BLaER1 (cell line): ENCODE measurements around the gene DQX1.

Experiments
- H3K27ac ChIP-seq: shearing (Covaris generic); formaldehyde crosslinking; 2 replicates; pipeline ENCODE4 v1.8.1; 2022
- H3K27me3 ChIP-seq: shearing (Covaris generic); formaldehyde crosslinking; 2 replicates; pipeline ENCODE4 v1.8.1; 2022
- H3K36me3 ChIP-seq: shearing (Covaris generic); formaldehyde crosslinking; 2 replicates; pipeline ENCODE4 v1.8.1; 2022
- H3K4me1 ChIP-seq: shearing (Covaris generic); formaldehyde crosslinking; 2 replicates; pipeline ENCODE4 v1.8.1; 2022
- H3K4me2 ChIP-seq: shearing (Covaris generic); formaldehyde crosslinking; 2 replicates; pipeline ENCODE4 v1.8.1; 2022
- H3K4me3 ChIP-seq: shearing (Covaris generic); formaldehyde crosslinking; 2 replicates; pipeline ENCODE4 v1.8.1; 2022
- H3K9ac ChIP-seq: shearing (Covaris generic); formaldehyde crosslinking; 2 replicates; pipeline ENCODE4 v1.8.1; 2022
- H3K9me3 ChIP-seq: shearing (Covaris generic); formaldehyde crosslinking; 2 replicates; pipeline ENCODE4 v1.8.1; 2022
- H4K20me1 ChIP-seq: shearing (Covaris generic); formaldehyde crosslinking; 2 replicates; pipeline ENCODE4 v1.8.1; 2022
- Cebpa-rat ChIP-seq: shearing (Covaris generic); IDR thresholded peaks from 2 replicates; pipeline ENCODE4 v1.8.1; 2022

DQX1 gene

DNA sequence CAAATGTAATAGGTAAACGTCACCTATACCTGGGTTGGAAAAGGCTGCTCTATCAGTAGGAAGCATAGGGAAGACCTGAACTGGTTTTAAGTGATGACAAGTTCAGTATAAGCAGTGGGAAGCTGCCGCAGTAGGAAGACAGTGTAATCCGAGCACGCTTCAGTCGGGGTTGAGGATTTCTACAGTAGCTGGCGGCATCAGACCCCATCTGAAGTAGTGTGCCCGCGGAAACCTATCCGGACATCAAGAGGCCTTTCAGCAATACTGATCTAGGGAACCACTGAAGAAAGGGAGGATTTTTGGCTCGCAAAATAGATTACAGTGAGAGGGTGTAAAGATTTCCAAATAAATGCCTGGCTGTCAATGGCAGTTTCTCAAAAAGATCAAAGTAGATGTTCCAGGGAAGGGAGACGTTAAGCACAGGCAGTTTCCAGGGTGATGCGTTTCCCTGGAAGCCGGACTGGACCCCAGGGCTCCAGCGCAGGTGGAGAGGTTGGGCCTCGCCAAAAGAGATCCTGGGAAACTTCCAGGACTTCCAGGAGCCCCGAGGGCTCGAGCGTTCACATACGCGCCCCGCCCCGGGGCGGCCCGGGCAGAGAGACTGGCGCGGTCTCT is 22.4 kb upstream of the DQX1 start:
- no peak overlapping the region for H3K9ac ChIP-seq
- H3K36me3 ChIP-seq = peaks cover 8% of the 10 kb centered on the region; the same call in 1 of the 2 replicates
- peaks cover 20% of the 10 kb centered on the region for H3K9me3 ChIP-seq
- no peaks in the 10 kb centered on the region for H4K20me1 ChIP-seq
- no peak overlapping the region for H3K27ac ChIP-seq
- peaks cover 67% of the 10 kb centered on the region for H3K27me3 ChIP-seq
- H3K4me1 ChIP-seq = peaks cover 20% of the 10 kb centered on the region
- H3K4me2 ChIP-seq = no peak overlapping the region
- TF ChIP-seq Cebpa-rat = no peak
- H3K4me3 ChIP-seq = peak overlapping the region; percentile 39; the same call in 1 of the 2 replicates

DNA sequence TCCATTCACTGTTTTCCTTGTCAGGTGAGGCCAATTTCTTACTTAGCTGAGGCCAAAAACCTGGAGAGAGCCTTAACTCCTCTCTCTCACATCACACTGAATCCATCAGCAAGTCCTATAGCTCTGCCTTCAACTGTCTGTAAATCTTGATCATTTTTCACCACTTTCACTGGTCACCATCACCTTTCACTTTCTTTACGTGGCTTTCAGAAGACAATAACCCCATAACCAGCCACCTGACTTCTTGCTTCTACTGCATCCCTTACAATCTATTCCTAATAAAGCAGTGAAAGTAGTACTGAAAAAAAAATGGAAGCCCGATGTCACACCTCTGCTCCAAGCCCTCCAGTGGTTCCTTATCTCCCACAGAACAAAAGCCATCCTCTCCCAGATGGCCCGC is 20.0 kb upstream of the DQX1 start:
- Histone ChIP-seq H4K20me1 (no peaks in the 10 kb centered on the region), H3K9me3 (peaks cover 20% of the 10 kb centered on the region), H3K9ac (no peak overlapping the region), H3K4me1 (no peaks in the 10 kb centered on the region), H3K4me3 (no peak overlapping the region), H3K27ac (no peak overlapping the region), H3K4me2 (no peak overlapping the region), H3K36me3 (peaks cover 8% of the 10 kb centered on the region; the same call in 1 of the 2 replicates), H3K27me3 (peaks cover 59% of the 10 kb centered on the region)
- no peak for TF ChIP-seq Cebpa-rat

DNA sequence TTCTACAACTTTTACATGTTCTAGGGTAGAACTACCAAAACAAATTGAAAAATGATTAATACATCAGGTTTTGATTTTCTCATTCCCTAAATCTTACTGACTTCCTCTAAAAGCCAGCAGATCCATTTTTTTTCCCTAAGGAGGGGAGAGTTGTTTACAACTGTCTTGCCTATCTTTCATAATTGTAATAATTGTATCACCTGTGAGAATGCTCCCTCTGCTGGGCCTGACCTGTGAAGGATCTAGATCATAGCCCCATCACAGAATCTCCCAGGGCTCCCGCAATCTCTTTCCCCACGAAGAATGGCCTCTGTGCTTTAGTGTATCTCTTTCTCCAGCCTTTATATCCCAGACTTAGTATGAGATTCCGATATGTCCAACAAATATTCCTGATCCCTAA is 18.6 kb upstream of the DQX1 start:
- Histone ChIP-seq H4K20me1 (no peaks in the 10 kb centered on the region), H3K27me3 (peaks cover 45% of the 10 kb centered on the region), H3K4me3 (no peak overlapping the region), H3K4me2 (no peak overlapping the region), H3K4me1 (no peaks in the 10 kb centered on the region), H3K27ac (no peak overlapping the region), H3K9ac (no peak overlapping the region), H3K36me3 (peaks cover 8% of the 10 kb centered on the region; the same call in 1 of the 2 replicates), H3K9me3 (peaks cover 15% of the 10 kb centered on the region)
- TF ChIP-seq Cebpa-rat = no peak

DNA sequence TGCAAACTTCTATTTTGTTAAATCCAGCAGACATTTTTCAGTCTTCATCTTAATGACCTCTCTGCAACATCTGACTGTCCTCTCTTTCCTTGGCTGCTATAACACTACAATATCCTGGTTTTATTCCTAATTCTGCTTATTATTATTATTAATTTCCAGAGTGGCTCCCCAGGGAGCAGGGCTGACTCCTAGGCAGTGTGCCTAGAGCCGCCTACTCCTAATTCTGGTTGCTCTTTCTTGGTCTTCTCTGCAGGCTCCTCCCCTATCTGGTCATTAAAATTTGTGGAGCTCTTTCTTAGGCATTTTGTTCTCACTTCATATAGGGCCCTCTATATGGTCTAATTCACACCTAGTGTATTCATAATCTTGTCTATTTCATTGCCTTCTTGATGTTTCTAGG is 16.9 kb upstream of the DQX1 start:
- H3K4me1 ChIP-seq = peaks cover 7% of the 10 kb centered on the region
- no peak overlapping the region for H3K27ac ChIP-seq
- no peaks in the 10 kb centered on the region for H3K9me3 ChIP-seq
- no peak overlapping the region for H3K9ac ChIP-seq
- H3K4me3 ChIP-seq = no peak overlapping the region
- H3K4me2 ChIP-seq = no peak overlapping the region
- no peak for TF ChIP-seq Cebpa-rat
- peaks cover 29% of the 10 kb centered on the region for H3K27me3 ChIP-seq
- H3K36me3 ChIP-seq = no peaks in the 10 kb centered on the region
- H4K20me1 ChIP-seq = no peaks in the 10 kb centered on the region

DNA sequence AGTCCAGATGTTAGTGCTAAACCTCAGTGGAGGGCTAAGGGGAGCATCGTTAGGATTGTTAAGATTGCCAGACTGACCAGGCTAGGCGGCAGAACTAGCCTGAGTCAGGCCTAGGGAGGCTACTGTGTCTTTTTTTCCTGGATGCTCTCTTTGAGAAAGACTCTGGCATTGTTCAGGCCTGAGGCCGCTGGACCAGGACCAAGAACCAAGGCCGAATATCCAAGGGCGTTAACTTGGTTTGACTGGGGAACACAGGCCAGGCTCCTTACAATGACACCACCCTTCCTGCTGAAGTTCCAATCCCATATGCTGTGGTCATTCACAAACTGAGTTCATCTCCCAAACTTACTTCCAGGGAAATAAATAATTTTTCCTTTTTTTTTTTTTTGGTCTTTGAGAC is 14.3 kb upstream of the DQX1 start:
- Histone ChIP-seq H3K4me3 (no peak overlapping the region), H3K4me1 (peaks cover 7% of the 10 kb centered on the region), H3K9me3 (no peaks in the 10 kb centered on the region), H3K9ac (no peak overlapping the region), H4K20me1 (no peaks in the 10 kb centered on the region), H3K36me3 (no peaks in the 10 kb centered on the region), H3K27me3 (peaks cover 2% of the 10 kb centered on the region; the same call in 1 of the 2 replicates), H3K27ac (no peak overlapping the region), H3K4me2 (no peak overlapping the region)
- TF ChIP-seq Cebpa-rat = no peak

DNA sequence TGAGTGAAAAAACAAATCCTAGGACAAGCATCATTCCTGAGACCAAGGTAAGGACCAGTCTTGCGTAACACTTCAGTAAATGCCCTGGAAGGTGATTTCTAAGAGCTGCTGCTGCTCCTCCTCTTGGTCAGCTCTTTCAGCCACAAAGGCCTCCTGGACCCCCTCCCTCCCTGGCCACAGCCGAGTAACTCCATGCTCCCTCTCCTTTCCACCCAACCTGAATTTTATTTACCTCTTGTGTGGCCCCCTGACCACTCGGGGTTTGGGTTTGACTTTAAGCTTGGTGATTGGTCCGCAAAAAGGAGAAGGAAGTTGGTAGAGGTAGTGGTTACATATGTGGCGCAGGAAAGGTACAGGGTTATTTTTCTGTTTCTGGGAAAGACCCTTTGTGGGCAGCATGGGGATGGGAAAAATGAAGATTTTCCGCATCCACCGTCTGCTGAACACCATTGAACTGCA is 12.9 kb upstream of the DQX1 start:
- Histone ChIP-seq H3K4me1 (peaks cover 7% of the 10 kb centered on the region), H3K27me3 (no peaks in the 10 kb centered on the region), H3K4me3 (no peak overlapping the region), H3K27ac (no peak overlapping the region), H3K9ac (no peak overlapping the region), H3K36me3 (peaks cover 10% of the 10 kb centered on the region), H3K9me3 (no peaks in the 10 kb centered on the region), H4K20me1 (no peaks in the 10 kb centered on the region), H3K4me2 (peak overlapping the region; percentile 45)
- TF ChIP-seq Cebpa-rat = 0 out of 2 replicates have a peak, but pooled peaks have one; percentile 36

DNA sequence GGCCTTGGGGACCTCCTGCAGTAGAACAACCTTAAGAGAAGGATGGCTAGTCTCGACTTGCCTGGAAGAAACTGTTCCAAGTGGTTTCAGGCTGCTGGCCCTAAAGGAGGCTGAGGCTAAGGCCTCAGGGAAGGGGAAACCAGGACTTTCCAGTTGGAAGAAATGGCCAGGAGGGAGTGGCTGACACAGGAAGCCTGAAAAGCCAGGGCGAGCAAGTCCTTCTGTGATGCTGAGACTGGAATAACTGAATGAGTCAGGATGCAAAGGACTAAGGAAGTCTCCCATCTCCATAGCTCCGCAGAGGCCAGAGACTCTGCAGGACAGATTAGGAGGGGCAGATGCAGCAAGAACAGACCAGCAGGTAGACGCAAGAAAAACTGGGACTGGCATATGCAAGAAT is 11.1 kb upstream of the DQX1 start:
- Histone ChIP-seq H4K20me1 (peaks cover 6% of the 10 kb centered on the region; the same call in 1 of the 2 replicates), H3K27ac (no peak overlapping the region)

DNA sequence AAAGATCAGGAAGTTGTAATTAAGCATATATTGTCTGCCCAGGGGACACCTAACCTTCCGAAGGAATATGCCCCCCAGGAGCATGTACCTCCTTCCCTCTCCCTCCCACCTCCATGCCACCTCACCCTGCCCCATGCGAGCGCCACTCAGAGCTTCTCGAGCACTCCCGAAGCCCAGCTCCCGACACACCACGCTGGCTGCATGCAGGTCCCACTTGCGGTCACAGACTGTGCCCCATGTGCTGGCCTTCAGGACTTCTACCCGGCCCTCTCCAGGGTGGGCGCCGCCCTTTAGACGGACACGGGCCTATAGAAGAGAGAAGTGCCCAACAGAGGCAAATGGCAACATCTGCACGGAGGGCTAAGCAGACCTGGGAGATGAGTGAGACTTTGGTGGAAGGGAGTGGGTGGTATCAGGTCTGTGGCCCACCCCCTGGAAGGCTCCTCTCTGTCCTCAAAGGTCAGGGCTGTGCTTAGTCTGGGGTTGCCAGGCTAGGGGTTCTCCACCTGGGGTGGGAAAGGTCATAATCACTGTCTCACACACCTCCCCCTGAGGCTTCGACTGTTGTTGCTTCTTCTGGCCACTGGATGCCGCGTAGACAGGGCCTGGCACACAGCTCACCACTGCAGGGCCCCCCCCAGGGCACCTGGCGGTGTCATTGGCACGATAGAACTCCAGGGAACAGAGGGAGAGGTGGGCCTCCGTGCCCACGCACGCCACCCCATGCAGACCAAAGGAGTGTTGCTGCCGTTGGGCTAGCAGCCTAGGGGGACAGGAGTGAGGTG is 10.3 kb upstream of the DQX1 start:
- Histone ChIP-seq H3K36me3 (peaks cover 26% of the 10 kb centered on the region), H3K4me3 (no peak overlapping the region), H3K4me2 (no peak overlapping the region), H3K4me1 (peaks cover 21% of the 10 kb centered on the region), H3K9me3 (no peaks in the 10 kb centered on the region), H3K27me3 (no peaks in the 10 kb centered on the region), H4K20me1 (peaks cover 14% of the 10 kb centered on the region; the same call in 1 of the 2 replicates), H3K27ac (no peak overlapping the region), H3K9ac (no peak overlapping the region)
- TF ChIP-seq Cebpa-rat = no peak

More for the DNA sequence above, 11.1 kb upstream of the DQX1 start:
- peaks cover 26% of the 10 kb centered on the region for H3K36me3 ChIP-seq
- TF ChIP-seq Cebpa-rat = no peak
- peaks cover 13% of the 10 kb centered on the region for H3K4me1 ChIP-seq
- H3K4me3 ChIP-seq = no peak overlapping the region
- H3K9me3 ChIP-seq = no peaks in the 10 kb centered on the region
- no peak overlapping the region for H3K9ac ChIP-seq
- H3K27me3 ChIP-seq = no peaks in the 10 kb centered on the region
- no peak overlapping the region for H3K4me2 ChIP-seq

DNA sequence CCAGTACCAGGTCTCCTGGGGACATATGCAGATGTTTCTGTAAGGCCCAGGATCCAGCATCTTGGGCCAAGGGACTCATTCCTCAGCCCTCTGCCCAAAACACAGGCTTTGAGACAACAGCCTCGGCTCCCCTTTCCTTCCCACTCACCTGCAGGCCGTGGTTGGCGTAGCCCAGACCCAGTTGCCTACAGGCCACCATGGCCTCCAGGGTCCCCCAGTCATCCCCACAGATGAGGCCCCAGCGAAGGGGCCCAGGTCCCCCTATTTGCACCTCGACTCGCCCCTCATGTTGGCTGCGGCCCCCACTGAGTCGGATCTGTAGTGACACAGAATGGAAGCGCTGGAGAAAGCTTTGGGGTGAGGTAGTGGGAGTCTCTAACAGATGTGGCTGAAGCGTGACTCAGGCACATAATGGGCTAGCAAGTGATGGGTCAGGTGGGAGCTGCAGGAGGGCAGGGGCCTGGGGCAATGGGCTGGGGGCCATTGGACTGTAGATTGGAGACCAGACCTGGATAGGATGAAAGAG is 9.5 kb upstream of the DQX1 start:
- peaks cover 26% of the 10 kb centered on the region for H3K36me3 ChIP-seq

DNA sequence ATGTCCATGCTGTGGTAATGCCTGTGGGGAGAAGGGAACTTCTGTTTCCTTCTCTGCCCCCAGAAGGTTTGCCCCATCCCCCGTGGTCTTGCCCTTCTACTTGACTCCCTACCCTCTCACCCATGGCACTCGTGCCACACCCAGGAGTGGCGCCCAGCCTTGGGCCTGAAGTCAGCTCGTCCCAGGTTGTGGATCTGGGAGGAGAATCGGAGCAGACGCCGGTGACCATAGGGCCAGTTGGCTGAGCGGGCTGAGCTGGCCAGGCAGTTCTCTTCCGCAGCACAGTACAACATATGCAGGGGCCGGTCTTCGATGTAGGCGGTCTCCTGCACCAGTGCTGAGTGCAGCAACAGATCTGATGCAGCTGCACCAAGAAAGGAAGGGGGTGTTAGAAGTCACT is 8.4 kb upstream of the DQX1 start:
- peaks cover 26% of the 10 kb centered on the region for H3K36me3 ChIP-seq
- H3K9me3 ChIP-seq = no peaks in the 10 kb centered on the region
- H3K27ac ChIP-seq = no peak overlapping the region
- no peak for TF ChIP-seq Cebpa-rat
- H3K9ac ChIP-seq = no peak overlapping the region
- H3K4me3 ChIP-seq = no peak overlapping the region
- no peak overlapping the region for H3K4me2 ChIP-seq
- H3K4me1 ChIP-seq = peaks cover 29% of the 10 kb centered on the region
- H3K27me3 ChIP-seq = no peaks in the 10 kb centered on the region
- peaks cover 20% of the 10 kb centered on the region; the same call in 1 of the 2 replicates for H4K20me1 ChIP-seq

More for the DNA sequence above, 9.5 kb upstream of the DQX1 start:
- Histone ChIP-seq H3K4me3 (no peak overlapping the region), H3K9ac (no peak overlapping the region), H4K20me1 (peaks cover 20% of the 10 kb centered on the region; the same call in 1 of the 2 replicates), H3K27ac (no peak overlapping the region), H3K27me3 (no peaks in the 10 kb centered on the region), H3K4me2 (no peak overlapping the region), H3K9me3 (no peaks in the 10 kb centered on the region), H3K4me1 (peaks cover 29% of the 10 kb centered on the region)
- TF ChIP-seq Cebpa-rat = no peak
